GM12878 (cell line): ENCODE data around the gene GPC6.

Experiments
- EZH2 ChIP-seq: IDR thresholded peaks from 2 replicates; pipeline ENCODE4 v1.6.1; 2012; ENCODE audit warnings: low read depth, mild to moderate bottlenecking, control low read depth, inconsistent platforms, low read length, borderline replicate concordance; ENCODE audit not compliant: control insufficient read depth
- MYC ChIP-seq: IDR thresholded peaks from 2 replicates; pipeline ENCODE4 v1.6.1; 2011; ENCODE audit warnings: mild to moderate bottlenecking, low read length, moderate library complexity, inconsistent platforms; ENCODE audit not compliant: insufficient read depth, insufficient replicate concordance, insufficient read length, severe bottlenecking
- NFYB ChIP-seq: IDR thresholded peaks from 2 replicates; pipeline ENCODE4 v1.6.1; 2011; ENCODE audit warnings: low read depth, mild to moderate bottlenecking, low read length, improper control_type of control experiment, moderate library complexity; ENCODE audit not compliant: insufficient read depth
- POLR2A ChIP-seq: IDR thresholded peaks from 2 replicates; pipeline ENCODE4 v1.6.1; 2011; ENCODE audit warnings: low read depth, mild to moderate bottlenecking, low read length
- RELA ChIP-seq: fragments of 450-650 bp; IDR thresholded peaks from 2 replicates; pipeline ENCODE4 v1.8.0; 2014; ENCODE audit warnings: borderline replicate concordance; ENCODE audit not compliant: partially characterized antibody
- SIN3A ChIP-seq: IDR thresholded peaks from 2 replicates; pipeline ENCODE4 v1.6.1; 2012; ENCODE audit warnings: low read depth, low read length, improper control_type of control experiment
- SUZ12 ChIP-seq: fragments of 200-600 bp; sonication (generic); IDR thresholded peaks from one replicate; pipeline ENCODE4 v1.6.1; 2018; ENCODE audit warnings: antibody characterized with exemption, mild to moderate bottlenecking; ENCODE audit not compliant: unreplicated experiment
- ZNF24 ChIP-seq: fragments of 450-650 bp; IDR thresholded peaks from 2 replicates; pipeline ENCODE4 v1.6.1; 2017; ENCODE audit warnings: antibody characterized with exemption, mild to moderate bottlenecking
- TF ChIP-seq, protein P1 (sequence below): IDR thresholded peaks from 2 replicates; pipeline ENCODE4 v1.6.1; 2012; ENCODE audit warnings: low read length, inconsistent platforms
- TF ChIP-seq, protein P2 (sequence below), 3 experiments: IDR thresholded peaks in 2 of 3; conservative IDR thresholded peaks in 1 of 3; 2 replicates each; pipeline ENCODE4 v1.5.1; 2011; ENCODE audit warnings: low read depth in 3 of 3, low read length in 3 of 3, mild to moderate bottlenecking in 3 of 3, control low read depth in 2 of 3, moderate library complexity in 2 of 3, inconsistent platforms in 1 of 3, mixed read lengths in 1 of 3; ENCODE audit not compliant: control insufficient read depth in 2 of 3, insufficient read depth in 1 of 3; ENCODE audit errors: extremely low read depth in 1 of 3
- TF ChIP-seq, protein P3 (sequence below): IDR thresholded peaks from 2 replicates; pipeline ENCODE4 v1.6.1; 2012; ENCODE audit warnings: low read depth, low read length, improper control_type of control experiment

DNA sequence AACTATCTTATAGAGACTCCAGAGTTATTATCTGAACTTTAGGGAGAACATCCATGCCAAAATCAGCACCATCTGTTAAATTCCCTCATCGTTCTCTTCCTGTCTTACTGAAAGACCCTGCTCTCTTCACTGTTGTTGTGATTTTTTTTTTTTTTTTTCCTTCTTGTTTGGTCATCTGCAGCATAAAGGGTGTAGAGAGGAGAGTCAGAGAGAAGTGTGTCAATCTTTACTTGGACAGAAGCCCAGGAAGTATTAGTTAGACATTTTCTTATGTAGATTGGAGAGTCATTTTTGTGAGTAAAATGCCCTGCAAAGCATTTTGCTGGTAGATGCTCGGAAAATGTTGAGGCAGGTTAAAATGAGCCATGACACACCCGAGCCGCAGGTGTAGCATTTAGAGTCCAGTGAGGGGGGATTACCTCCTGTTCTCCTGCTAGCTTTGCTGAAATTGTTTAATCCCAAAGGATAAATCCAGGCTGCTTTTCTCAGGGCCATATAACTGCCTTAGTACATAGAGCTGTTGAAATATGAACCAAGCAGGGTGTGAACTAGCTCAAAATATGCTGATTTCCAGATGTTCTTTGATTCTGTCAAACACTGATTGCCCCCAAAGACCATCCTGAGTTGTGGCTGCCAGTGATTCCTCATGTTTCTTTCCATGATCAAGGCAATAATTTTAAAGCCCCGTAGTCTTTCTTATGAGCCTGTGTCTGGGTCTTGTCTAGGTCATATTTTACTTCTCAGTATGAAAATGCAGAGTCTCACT lies 1109.3 kb downstream of the GPC6 start:
- TF ChIP-seq NFYB (no peak), POLR2A (no peak), ZNF24 (no peak), SUZ12 (no peak), RELA (no peak), MYC (no peak), EZH2 (no peak), SIN3A (no peak)
- TF ChIP-seq, protein P1, sequence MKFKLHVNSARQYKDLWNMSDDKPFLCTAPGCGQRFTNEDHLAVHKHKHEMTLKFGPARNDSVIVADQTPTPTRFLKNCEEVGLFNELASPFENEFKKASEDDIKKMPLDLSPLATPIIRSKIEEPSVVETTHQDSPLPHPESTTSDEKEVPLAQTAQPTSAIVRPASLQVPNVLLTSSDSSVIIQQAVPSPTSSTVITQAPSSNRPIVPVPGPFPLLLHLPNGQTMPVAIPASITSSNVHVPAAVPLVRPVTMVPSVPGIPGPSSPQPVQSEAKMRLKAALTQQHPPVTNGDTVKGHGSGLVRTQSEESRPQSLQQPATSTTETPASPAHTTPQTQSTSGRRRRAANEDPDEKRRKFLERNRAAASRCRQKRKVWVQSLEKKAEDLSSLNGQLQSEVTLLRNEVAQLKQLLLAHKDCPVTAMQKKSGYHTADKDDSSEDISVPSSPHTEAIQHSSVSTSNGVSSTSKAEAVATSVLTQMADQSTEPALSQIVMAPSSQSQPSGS = no peak
- TF ChIP-seq, protein P2, sequence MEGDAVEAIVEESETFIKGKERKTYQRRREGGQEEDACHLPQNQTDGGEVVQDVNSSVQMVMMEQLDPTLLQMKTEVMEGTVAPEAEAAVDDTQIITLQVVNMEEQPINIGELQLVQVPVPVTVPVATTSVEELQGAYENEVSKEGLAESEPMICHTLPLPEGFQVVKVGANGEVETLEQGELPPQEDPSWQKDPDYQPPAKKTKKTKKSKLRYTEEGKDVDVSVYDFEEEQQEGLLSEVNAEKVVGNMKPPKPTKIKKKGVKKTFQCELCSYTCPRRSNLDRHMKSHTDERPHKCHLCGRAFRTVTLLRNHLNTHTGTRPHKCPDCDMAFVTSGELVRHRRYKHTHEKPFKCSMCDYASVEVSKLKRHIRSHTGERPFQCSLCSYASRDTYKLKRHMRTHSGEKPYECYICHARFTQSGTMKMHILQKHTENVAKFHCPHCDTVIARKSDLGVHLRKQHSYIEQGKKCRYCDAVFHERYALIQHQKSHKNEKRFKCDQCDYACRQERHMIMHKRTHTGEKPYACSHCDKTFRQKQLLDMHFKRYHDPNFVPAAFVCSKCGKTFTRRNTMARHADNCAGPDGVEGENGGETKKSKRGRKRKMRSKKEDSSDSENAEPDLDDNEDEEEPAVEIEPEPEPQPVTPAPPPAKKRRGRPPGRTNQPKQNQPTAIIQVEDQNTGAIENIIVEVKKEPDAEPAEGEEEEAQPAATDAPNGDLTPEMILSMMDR (IDR thresholded peaks at IDR 0.05 in 2 of 3, conservative IDR thresholded peaks at IDR 0.05 in 1 of 3; ENCODE audit: control insufficient read depth in 2 of 3, extremely low read depth in 1 of 3, insufficient read depth in 1 of 3, low read depth in 3 of 3, low read length in 3 of 3) = no peak
- TF ChIP-seq, protein P3, sequence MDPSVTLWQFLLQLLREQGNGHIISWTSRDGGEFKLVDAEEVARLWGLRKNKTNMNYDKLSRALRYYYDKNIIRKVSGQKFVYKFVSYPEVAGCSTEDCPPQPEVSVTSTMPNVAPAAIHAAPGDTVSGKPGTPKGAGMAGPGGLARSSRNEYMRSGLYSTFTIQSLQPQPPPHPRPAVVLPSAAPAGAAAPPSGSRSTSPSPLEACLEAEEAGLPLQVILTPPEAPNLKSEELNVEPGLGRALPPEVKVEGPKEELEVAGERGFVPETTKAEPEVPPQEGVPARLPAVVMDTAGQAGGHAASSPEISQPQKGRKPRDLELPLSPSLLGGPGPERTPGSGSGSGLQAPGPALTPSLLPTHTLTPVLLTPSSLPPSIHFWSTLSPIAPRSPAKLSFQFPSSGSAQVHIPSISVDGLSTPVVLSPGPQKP = no peak
